ENCODE data around the gene CENPM. TPM values are rescaled to one million over a fixed set of nuclear protein-coding genes. Genes with fewer than 3 reads are reported as not detected.

The CENPM gene
- total and polyA plus RNA-seq, 10 of the 15 experiments (the other 5 are each of a cell fraction or from before 2014, with no cell fraction given), result 36.7 to 212 (median 74.7) TPM

DNA sequence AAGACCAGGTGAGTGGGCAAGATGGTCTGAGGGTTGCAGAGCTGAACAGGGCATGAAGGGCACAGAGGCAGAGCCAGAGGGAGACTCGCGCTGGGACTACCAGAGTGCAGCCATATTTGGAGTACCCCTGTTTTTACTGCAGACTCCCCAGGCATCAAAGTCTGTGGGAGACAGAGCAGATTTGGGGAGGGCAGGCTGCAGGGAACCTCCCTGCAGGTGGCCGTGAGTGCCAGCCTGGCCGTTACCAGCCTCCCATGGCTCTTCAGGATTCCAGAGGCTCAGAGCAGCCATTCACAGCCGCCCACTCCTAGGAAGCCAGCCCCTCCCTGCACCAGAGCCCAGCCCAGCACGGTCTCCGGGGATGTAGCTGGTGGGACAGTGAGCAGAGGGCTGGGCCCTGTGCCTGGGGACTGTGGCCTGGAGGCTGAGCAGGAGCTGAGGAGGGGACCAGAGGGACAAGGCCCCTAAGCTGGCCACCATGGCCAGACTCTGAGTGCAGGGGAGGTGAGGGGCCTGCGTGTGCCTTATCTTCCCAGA lies 22.2 kb upstream of the CENPM start, which contains the start of gene SEPTIN3:
SEPTIN3 (plus strand) TSS at position 334 of the 537 bp plus-strand sequence. CDS start 2,050 bp downstream, outside the sequence.
- CTCF ChIA-PET, result interaction anchor here (0.6 to 6.3 kb wide), 4 partner anchors 61 to 150 kb away, joined by 3 to 57 read pairs (median 16); partner anchors contain the start of gene NDUFA6
- Histone ChIP-seq H3K4me3 (no peak within 1 kb of the TSS), H3K27me3 (replicated peaks in 1 of 2; ENCODE audit: control insufficient read depth in 2 of 2, insufficient read depth in 2 of 2, low read length in 1 of 2) (no peaks in the 10 kb centered on the region), H3K79me2 (ENCODE audit: control insufficient read depth, insufficient read depth, low read length) (no peaks in the 10 kb centered on the region), H3K4me2 (ENCODE audit: control insufficient read depth, insufficient read depth) (no peak within 1 kb of the TSS), H3K9ac (ENCODE audit: control insufficient read depth, insufficient read depth, low read length) (no peak within 1 kb of the TSS), H3K4me1 (ENCODE audit: control insufficient read depth, insufficient read depth, low read length) (no peaks in the 10 kb centered on the region), H3K27ac (ENCODE audit: control insufficient read depth, insufficient read depth) (no peak within 1 kb of the TSS), H4K20me1 (ENCODE audit: control insufficient read depth, insufficient read depth) (no peaks in the 10 kb centered on the region), H3K36me3 (ENCODE audit: control insufficient read depth in 2 of 2, insufficient read depth in 2 of 2, low read length in 1 of 2) (no peaks in the 10 kb centered on the region), H3K9me3 (replicated peaks; ENCODE audit: control insufficient read depth, insufficient read depth, low read length) (no peaks in the 10 kb centered on the region), H2AFZ (ENCODE audit: control insufficient read depth, low read depth, low read length) (no peak within 1 kb of the TSS)
- POLR2A ChIA-PET, result interaction anchor here (0.5 to 1.1 kb wide), 3 partner anchors 120 to 450 kb away, joined by 3 to 10 read pairs (median 7); no protein-coding TSS in a partner anchor
- TF ChIP-seq ESRRA (IDR thresholded peaks at IDR 0.05; ENCODE audit: low read length) (no peak), EZH2 (IDR thresholded peaks at IDR 0.05; ENCODE audit: borderline replicate concordance, control insufficient read depth, low read depth, low read length) (no peak), NFYA (IDR thresholded peaks at IDR 0.05; ENCODE audit: borderline replicate concordance, low read depth, low read length) (no peak), SUPT20H (IDR thresholded peaks at IDR 0.05; ENCODE audit: borderline replicate concordance, control insufficient read depth, low read depth, low read length) (no peak), BCL11A (IDR thresholded peaks at IDR 0.05; ENCODE audit: low read depth, low read length) (no peak), CREM (IDR thresholded peaks at IDR 0.05; ENCODE audit: low read depth) (no peak), GATAD2B (conservative IDR thresholded peaks at IDR 0.05; ENCODE audit: low read depth) (no peak), MEF2B (IDR thresholded peaks at IDR 0.05; ENCODE audit: partially characterized antibody, poor library complexity, severe bottlenecking) (no peak), HCFC1 (IDR thresholded peaks at IDR 0.05; ENCODE audit: low read length) (no peak), SREBF2 (IDR thresholded peaks at IDR 0.05; ENCODE audit: low read length) (no peak), HDAC2 (IDR thresholded peaks at IDR 0.05) (no peak), POLR2A (IDR thresholded peaks at IDR 0.05; ENCODE audit: low read depth, low read length) (no peak), PAX5 (IDR thresholded peaks at IDR 0.05; ENCODE audit: borderline replicate concordance, low read depth, low read length) (no peak), YY1 (IDR thresholded peaks at IDR 0.05; ENCODE audit: low read depth, low read length) (no peak)
- TF ChIP-seq, protein P1, sequence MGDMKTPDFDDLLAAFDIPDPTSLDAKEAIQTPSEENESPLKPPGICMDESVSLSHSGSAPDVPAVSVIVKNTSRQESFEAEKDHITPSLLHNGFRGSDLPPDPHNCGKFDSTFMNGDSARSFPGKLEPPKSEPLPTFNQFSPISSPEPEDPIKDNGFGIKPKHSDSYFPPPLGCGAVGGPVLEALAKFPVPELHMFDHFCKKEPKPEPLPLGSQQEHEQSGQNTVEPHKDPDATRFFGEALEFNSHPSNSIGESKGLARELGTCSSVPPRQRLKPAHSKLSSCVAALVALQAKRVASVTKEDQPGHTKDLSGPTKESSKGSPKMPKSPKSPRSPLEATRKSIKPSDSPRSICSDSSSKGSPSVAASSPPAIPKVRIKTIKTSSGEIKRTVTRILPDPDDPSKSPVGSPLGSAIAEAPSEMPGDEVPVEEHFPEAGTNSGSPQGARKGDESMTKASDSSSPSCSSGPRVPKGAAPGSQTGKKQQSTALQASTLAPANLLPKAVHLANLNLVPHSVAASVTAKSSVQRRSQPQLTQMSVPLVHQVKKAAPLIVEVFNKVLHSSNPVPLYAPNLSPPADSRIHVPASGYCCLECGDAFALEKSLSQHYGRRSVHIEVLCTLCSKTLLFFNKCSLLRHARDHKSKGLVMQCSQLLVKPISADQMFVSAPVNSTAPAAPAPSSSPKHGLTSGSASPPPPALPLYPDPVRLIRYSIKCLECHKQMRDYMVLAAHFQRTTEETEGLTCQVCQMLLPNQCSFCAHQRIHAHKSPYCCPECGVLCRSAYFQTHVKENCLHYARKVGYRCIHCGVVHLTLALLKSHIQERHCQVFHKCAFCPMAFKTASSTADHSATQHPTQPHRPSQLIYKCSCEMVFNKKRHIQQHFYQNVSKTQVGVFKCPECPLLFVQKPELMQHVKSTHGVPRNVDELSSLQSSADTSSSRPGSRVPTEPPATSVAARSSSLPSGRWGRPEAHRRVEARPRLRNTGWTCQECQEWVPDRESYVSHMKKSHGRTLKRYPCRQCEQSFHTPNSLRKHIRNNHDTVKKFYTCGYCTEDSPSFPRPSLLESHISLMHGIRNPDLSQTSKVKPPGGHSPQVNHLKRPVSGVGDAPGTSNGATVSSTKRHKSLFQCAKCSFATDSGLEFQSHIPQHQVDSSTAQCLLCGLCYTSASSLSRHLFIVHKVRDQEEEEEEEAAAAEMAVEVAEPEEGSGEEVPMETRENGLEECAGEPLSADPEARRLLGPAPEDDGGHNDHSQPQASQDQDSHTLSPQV (IDR thresholded peaks at IDR 0.05), result no peak
- TF ChIP-seq, protein P2, sequence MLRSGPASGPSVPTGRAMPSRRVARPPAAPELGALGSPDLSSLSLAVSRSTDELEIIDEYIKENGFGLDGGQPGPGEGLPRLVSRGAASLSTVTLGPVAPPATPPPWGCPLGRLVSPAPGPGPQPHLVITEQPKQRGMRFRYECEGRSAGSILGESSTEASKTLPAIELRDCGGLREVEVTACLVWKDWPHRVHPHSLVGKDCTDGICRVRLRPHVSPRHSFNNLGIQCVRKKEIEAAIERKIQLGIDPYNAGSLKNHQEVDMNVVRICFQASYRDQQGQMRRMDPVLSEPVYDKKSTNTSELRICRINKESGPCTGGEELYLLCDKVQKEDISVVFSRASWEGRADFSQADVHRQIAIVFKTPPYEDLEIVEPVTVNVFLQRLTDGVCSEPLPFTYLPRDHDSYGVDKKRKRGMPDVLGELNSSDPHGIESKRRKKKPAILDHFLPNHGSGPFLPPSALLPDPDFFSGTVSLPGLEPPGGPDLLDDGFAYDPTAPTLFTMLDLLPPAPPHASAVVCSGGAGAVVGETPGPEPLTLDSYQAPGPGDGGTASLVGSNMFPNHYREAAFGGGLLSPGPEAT (IDR thresholded peaks at IDR 0.05; ENCODE audit: low read depth), result no peak
- TF ChIP-seq, protein P3, sequence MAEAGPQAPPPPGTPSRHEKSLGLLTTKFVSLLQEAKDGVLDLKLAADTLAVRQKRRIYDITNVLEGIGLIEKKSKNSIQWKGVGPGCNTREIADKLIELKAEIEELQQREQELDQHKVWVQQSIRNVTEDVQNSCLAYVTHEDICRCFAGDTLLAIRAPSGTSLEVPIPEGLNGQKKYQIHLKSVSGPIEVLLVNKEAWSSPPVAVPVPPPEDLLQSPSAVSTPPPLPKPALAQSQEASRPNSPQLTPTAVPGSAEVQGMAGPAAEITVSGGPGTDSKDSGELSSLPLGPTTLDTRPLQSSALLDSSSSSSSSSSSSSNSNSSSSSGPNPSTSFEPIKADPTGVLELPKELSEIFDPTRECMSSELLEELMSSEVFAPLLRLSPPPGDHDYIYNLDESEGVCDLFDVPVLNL (IDR thresholded peaks at IDR 0.05; ENCODE audit: low read depth, low read length), result no peak
- RAD21 ChIA-PET (ENCODE audit: unreplicated experiment), result interaction anchor here (0.9 kb wide), 1 partner anchor 472 kb away, joined by 3 read pairs; no protein-coding TSS in a partner anchor
- no TSS peak for BruUV-seq (replicated peaks)
- SMC1A ChIA-PET (ENCODE audit: uncharacterized antibody, unreplicated experiment), result interaction anchor here (0.7 kb wide), 1 partner anchor 142 kb away, joined by 3 read pairs; no protein-coding TSS in a partner anchor
- intact Hi-C loops (cut with micrococcal nuclease; ENCODE audit: unreplicated experiment) (loop anchor here (5.0 to 10.0 kb wide), 4 partner anchors 103 to 583 kb away; partner anchors contain the start of genes NAGA, PHETA2 and SERHL2), in situ Hi-C loops (cut with MboI) (loop anchor here (5.0 kb wide), 1 partner anchor 468 kb away; no protein-coding TSS in a partner anchor)
- ATAC-seq (no peak), FAIRE-seq (no peak), DNase-seq (ENCODE audit: low read depth, low spot score) (no peak)
- 61% methylated on average over 8 of the region's 8 CpGs for WGBS (ENCODE audit: insufficient coverage, insufficient replicate concordance, low lambda C conversion rate, missing lambda C conversion rate)

All from GM12878 (cell line).